Gastroesophageal sphincter (tissue), 4 donors: ENCODE measurements around the gene S1PR4. TPM values are rescaled to one million over a fixed set of nuclear protein-coding genes. Genes with fewer than 3 reads are reported as not detected.
"Not testable (repeated sequence)": the region's sequence is repeated elsewhere in the genome, so short reads cannot be mapped to it uniquely, and the experiment has no call there.

ENCODE experiments used
- ATAC-seq: fragments of 150-250 bp; one replicate; pipeline ENCODE4 v1.9.1; 2016; ENCODE audit warnings: mild to moderate bottlenecking, moderate library complexity
- H3K27ac ChIP-seq, 4 donors: fragments of 200-600 bp; sonication (generic) in 3 of 4; 1 replicate in 3 of 4; 2 replicates in 1 of 4; pipeline ENCODE4 v1.5.1; 2016 to 2019
- H3K27me3 ChIP-seq: fragments of 200-600 bp; sonication (generic); one replicate; pipeline ENCODE4 v1.5.1; 2019
- H3K36me3 ChIP-seq, 2 donors: fragments of 200-600 bp; sonication (generic); one replicate each; pipeline ENCODE4 v1.5.1; 2019; ENCODE audit warnings: control low read depth in 1 of 2
- H3K4me1 ChIP-seq, 3 donors: fragments of 200-600 bp; sonication (generic); 1 replicate in 2 of 3; 2 replicates in 1 of 3; pipeline ENCODE4 v1.5.1; 2016 to 2019; ENCODE audit warnings: control low read depth in 2 of 3
- H3K4me3 ChIP-seq, 2 donors: fragments of 200-600 bp; sonication (generic); one replicate each; pipeline ENCODE4 v1.5.1; 2019; ENCODE audit warnings: mild to moderate bottlenecking in 1 of 2, moderate library complexity in 1 of 2
- H3K9me3 ChIP-seq, 3 donors: fragments of 200-600 bp; sonication (generic); one replicate each; pipeline ENCODE4 v1.5.1; 2017 to 2019; ENCODE audit warnings: control low read depth in 2 of 3
- CTCF ChIP-seq, 4 experiments: fragments of 200-600 bp in 2 of 4; fragments of 450-650 bp in 2 of 4; sonication (generic) in 1 of 4; IDR thresholded peaks; one replicate each; pipeline ENCODE4 v1.5.1; 2017 to 2019; ENCODE audit warnings: antibody characterized with exemption in 4 of 4, mild to moderate bottlenecking in 2 of 4, moderate library complexity in 2 of 4
- EP300 ChIP-seq: sonication (generic); formaldehyde crosslinking; IDR thresholded peaks from one replicate; pipeline ENCODE4 v1.6.1; 2017; ENCODE audit warnings: antibody characterized with exemption, mild to moderate bottlenecking
- POLR2A ChIP-seq, 2 donors: fragments of 450-650 bp; IDR thresholded peaks; one replicate each; pipeline ENCODE4 v1.6.1; 2017; ENCODE audit warnings: antibody characterized with exemption in 2 of 2, mild to moderate bottlenecking in 2 of 2, moderate library complexity in 1 of 2
- POLR2AphosphoS5 ChIP-seq: sonication (generic); formaldehyde crosslinking; IDR thresholded peaks from one replicate; pipeline ENCODE4 v1.6.1; 2017; ENCODE audit warnings: antibody characterized with exemption
- WGBS, 2 donors: methylation state at CpG; one replicate each; pipeline ENCODE4 v1.1.5; 2018; ENCODE audit warnings: low coverage in 1 of 2; 5-methylcytosine and 5-hydroxymethylcytosine counted together
- total RNA-seq, 4 donors: library from RNA; depleted of rRNA; stranded (reverse); fragments of >200 nt; gene quantifications; one replicate each; pipeline ENCODE4 v1.1.0, GENCODE V29; 2016

S1PR4 gene
- total RNA-seq, 4 donors from 2014 or later, result 0.20 to 1.9 (median 1.1) TPM

GRCh38 chr19:3198901-3199700 lies 20.5 kb downstream of the S1PR4 start:
- no peak overlapping the region for H3K4me3 ChIP-seq
- peaks cover 0 to 87% of the 10 kb centered on the region in 2 donors for H3K36me3 ChIP-seq
- H3K27ac ChIP-seq, result no peak overlapping the region
- 100% methylated on average over 1 of the region's 43 CpGs; no CpG with 5 or more reads in 1 of the 2 donors for WGBS, 2 donors
- no peaks in the 10 kb centered on the region for H3K9me3 ChIP-seq
- no peak for TF ChIP-seq CTCF (IDR thresholded peaks at IDR 0.05)
- TF ChIP-seq EP300, result no peak
- no peaks in the 10 kb centered on the region for H3K4me1 ChIP-seq
- ATAC-seq, result no peak
- H3K27me3 ChIP-seq, result no peaks in the 10 kb centered on the region

- Histone ChIP-seq H3K9me3 (no peaks in the 10 kb centered on the region), H3K27ac (no peak overlapping the region), H3K36me3 (peaks cover 0 to 89% of the 10 kb centered on the region in 2 donors), H3K27me3 (no peaks in the 10 kb centered on the region), H3K4me3 (no peak overlapping the region), H3K4me1 (no peaks in the 10 kb centered on the region)
- no peak for ATAC-seq
- TF ChIP-seq POLR2A (IDR thresholded peaks at IDR 0.05), result no peak
- TF ChIP-seq POLR2AphosphoS5, result no peak
- no peak for TF ChIP-seq EP300
- WGBS, 2 donors, result no CpG with 5 or more reads among the region's 39 CpGs
Measured at GRCh38 chr19:3201072-3201700, 22.6 kb downstream of the S1PR4 start.

- WGBS, 2 donors, result 100% methylated on average over 1 of the region's 14 CpGs; no CpG with 5 or more reads in 1 of the 2 donors
- no peaks in the 10 kb centered on the region for H3K27me3 ChIP-seq
- no peak for ATAC-seq
- H3K9me3 ChIP-seq, result no peaks in the 10 kb centered on the region
- no peak overlapping the region for H3K4me3 ChIP-seq
- TF ChIP-seq POLR2AphosphoS5 (no peak), POLR2A (IDR thresholded peaks at IDR 0.05) (no peak), EP300 (no peak), CTCF (IDR thresholded peaks at IDR 0.05) (no peak)
- no peak overlapping the region for H3K27ac ChIP-seq
- peaks cover 0 to 89% of the 10 kb centered on the region in 2 donors for H3K36me3 ChIP-seq
- no peaks in the 10 kb centered on the region for H3K4me1 ChIP-seq
Measured at GRCh38 chr19:3201911-3202310, 23.3 kb downstream of the S1PR4 start.

- no peak overlapping the region for H3K4me3 ChIP-seq
- H3K36me3 ChIP-seq, result peaks cover 0 to 89% of the 10 kb centered on the region in 2 donors
- H3K27ac ChIP-seq, result no peak overlapping the region
- no peaks in the 10 kb centered on the region for H3K9me3 ChIP-seq
- no peaks in the 10 kb centered on the region for H3K4me1 ChIP-seq
- H3K27me3 ChIP-seq, result no peaks in the 10 kb centered on the region
- TF ChIP-seq CTCF (IDR thresholded peaks at IDR 0.05) (no peak), POLR2AphosphoS5 (no peak), POLR2A (IDR thresholded peaks at IDR 0.05) (no peak), EP300 (no peak)
- 80 to 92% methylated on average over 1 to 2 of the region's 12 CpGs for WGBS, 2 donors
- ATAC-seq, result no peak
Measured at GRCh38 chr19:3202346-3202745, 23.8 kb downstream of the S1PR4 start.

GRCh38 chr19:3202895-3203294 lies 24.3 kb downstream of the S1PR4 start:
- H3K4me1 ChIP-seq, H3K4me3 ChIP-seq, H3K27me3 ChIP-seq, H3K27ac ChIP-seq, H3K9me3 ChIP-seq, ATAC-seq: not testable (repeated sequence)
- H3K36me3 ChIP-seq, result peaks cover 0 to 92% of the 10 kb centered on the region in 2 donors
- WGBS, 2 donors, result 76 to 100% methylated on average over 1 to 3 of the region's 7 CpGs
